HCT116 (cell line): ENCODE data around the gene TUBB1. TPM values are rescaled to one million over a fixed set of nuclear protein-coding genes. Genes with fewer than 3 reads are reported as not detected.

ENCODE experiments used
- ATAC-seq: fragments of 200-7000 bp; cut with Tn5 transposase; 2 replicates; pipeline ENCODE4 v1.9.1; 2020; ENCODE audit warnings: mild to moderate bottlenecking, moderate library complexity
- BruUV-seq: library from RNA; stranded (reverse); fragments of 400-500 nt; replicated peaks from 2 replicates; lab custom pipeline; 2021; lab: Mats Ljungman, UMichigan
- CTCF ChIA-PET: fragments of 300-600 bp; sonication (Branson Sonifier 250); formaldehyde crosslinking; loops from one replicate; lab custom pipeline; 2021; ENCODE audit warnings: antibody characterized with exemption; lab: Charles Lee
- POLR2A ChIA-PET: fragments of 300-600, 350-600 bp; sonication (Branson Sonifier 250); formaldehyde crosslinking; loops from one replicate; lab custom pipeline; 2021; ENCODE audit warnings: antibody characterized with exemption; lab: Charles Lee
- RAD21 ChIA-PET, 2 experiments: fragments of 300-600 bp; sonication (Branson Sonifier 250); formaldehyde crosslinking; loops; one replicate each; lab custom pipeline; 2023; ENCODE audit warnings: low total read pairs in 2 of 2; ENCODE audit not compliant: uncharacterized antibody in 2 of 2, unreplicated experiment in 2 of 2, low non-redundant PET in 1 of 2; lab: Charles Lee
- DNase-seq: peaks from one replicate; pipeline ENCODE4 v3.0.0-alpha.2; 2010; ENCODE audit warnings: low read depth, low spot score
- H2AFZ ChIP-seq: fragments of 200-600 bp; shearing (Covaris generic), sonication (generic); 2 replicates; pipeline ENCODE4 v1.6.1; 2017; ENCODE audit warnings: low read depth, mixed run types, mixed read lengths, antibody characterized with exemption, low read length; ENCODE audit not compliant: poor library complexity, severe bottlenecking
- H3K27ac ChIP-seq: 2 replicates; pipeline ENCODE4 v1.5.1; 2012; ENCODE audit warnings: low read depth, low read length
- H3K27me3 ChIP-seq: fragments of 200-600 bp; sonication (generic); 2 replicates; pipeline ENCODE4 v1.6.1; 2016; ENCODE audit warnings: mixed run types, low read length, mixed read lengths; ENCODE audit not compliant: insufficient read depth
- H3K36me3 ChIP-seq, 2 experiments: fragments of 200-500 bp in 1 of 2; fragments of 200-600 bp in 1 of 2; sonication (Bioruptor generic) in 1 of 2; sonication (generic) in 1 of 2; 2 replicates each; pipeline versions ENCODE4 v1.5.1 to v1.6.1; 2014 to 2016; ENCODE audit warnings: low read length in 2 of 2, inconsistent platforms in 1 of 2, mixed read lengths in 1 of 2, mixed run types in 1 of 2; ENCODE audit not compliant: insufficient read depth in 2 of 2, control insufficient read depth in 1 of 2
- H3K4me1 ChIP-seq, 2 experiments: fragments of 200-600 bp in 1 of 2; sonication (generic) in 1 of 2; 2 replicates each; pipeline versions ENCODE4 v1.5.1 to v1.6.1; 2012 to 2017; ENCODE audit warnings: low read length in 2 of 2, inconsistent platforms in 1 of 2, mild to moderate bottlenecking in 1 of 2, mixed read lengths in 1 of 2, mixed run types in 1 of 2, moderate library complexity in 1 of 2; ENCODE audit not compliant: insufficient read depth in 2 of 2, control insufficient read depth in 1 of 2
- H3K4me2 ChIP-seq: fragments of 200-600 bp; sonication (generic); 2 replicates; pipeline ENCODE4 v1.6.1; 2017; ENCODE audit warnings: mixed run types, low read length, mixed read lengths
- H3K4me3 ChIP-seq, 2 experiments: fragments of 200-600 bp in 1 of 2; sonication (generic) in 1 of 2; replicated peaks in 1 of 2; 2 replicates each; pipeline ENCODE4 v1.5.1; 2011 to 2016; ENCODE audit warnings: low read length in 2 of 2, control low read depth in 1 of 2, low read depth in 1 of 2, mild to moderate bottlenecking in 1 of 2, mixed read lengths in 1 of 2, mixed run types in 1 of 2
- H3K79me2 ChIP-seq: fragments of 200-600 bp; sonication (generic); 2 replicates; pipeline ENCODE4 v1.6.1; 2017; ENCODE audit warnings: mild to moderate bottlenecking, mixed run types, low read length, moderate library complexity, mixed read lengths; ENCODE audit not compliant: insufficient read depth
- H3K9ac ChIP-seq: fragments of 200-600 bp; sonication (generic); 2 replicates; pipeline ENCODE4 v1.6.1; 2016; ENCODE audit warnings: low read length, mixed read lengths
- H3K9me2 ChIP-seq: fragments of 200-600 bp; sonication (generic), shearing (Covaris generic); 2 replicates; pipeline ENCODE4 v1.6.1; 2017; ENCODE audit warnings: mixed run types, mild to moderate bottlenecking, moderate library complexity; ENCODE audit not compliant: insufficient read depth
- H3K9me3 ChIP-seq, 2 experiments: fragments of 200-500 bp in 1 of 2; fragments of 200-600 bp in 1 of 2; sonication (Bioruptor generic) in 1 of 2; sonication (generic) in 1 of 2; 2 replicates each; pipeline ENCODE4 v1.6.1; 2014 to 2017; ENCODE audit warnings: low read length in 2 of 2, mixed read lengths in 2 of 2, inconsistent platforms in 1 of 2, low read depth in 1 of 2, mild to moderate bottlenecking in 1 of 2, mixed run types in 1 of 2, moderate library complexity in 1 of 2; ENCODE audit not compliant: control insufficient read depth in 1 of 2, insufficient read depth in 1 of 2
- H4K20me1 ChIP-seq: fragments of 200-600 bp; sonication (generic), shearing (Covaris generic); 2 replicates; pipeline ENCODE4 v1.6.1; 2017; ENCODE audit warnings: mixed run types, mild to moderate bottlenecking, moderate library complexity; ENCODE audit not compliant: insufficient read depth
- CBX3 ChIP-seq: IDR thresholded peaks from 2 replicates; pipeline ENCODE4 v1.6.1; 2012; ENCODE audit warnings: low read depth
- CTCF ChIP-seq, 3 experiments: fragments of 200-600 bp in 1 of 3; sonication (generic) in 1 of 3; IDR thresholded peaks in 2 of 3; conservative IDR thresholded peaks in 1 of 3; 2 replicates each; pipeline ENCODE4 v1.5.1; 2012 to 2017; ENCODE audit warnings: low read depth in 2 of 3, low read length in 2 of 3, antibody characterized with exemption in 1 of 3, borderline replicate concordance in 1 of 3, control low read depth in 1 of 3, mild to moderate bottlenecking in 1 of 3, mixed read lengths in 1 of 3, mixed run types in 1 of 3, moderate library complexity in 1 of 3; ENCODE audit not compliant: insufficient read depth in 1 of 3
- ELF1 ChIP-seq: IDR thresholded peaks from 2 replicates; pipeline ENCODE4 v1.6.1; 2012; ENCODE audit warnings: low read depth, borderline replicate concordance
- EZH2 ChIP-seq: fragments of 200-600 bp; sonication (generic); IDR thresholded peaks from 2 replicates; pipeline ENCODE4 v1.6.1; 2017; ENCODE audit warnings: antibody characterized with exemption, mixed run types
- EZH2phosphoT487 ChIP-seq: fragments of 200-600 bp; IDR thresholded peaks from 2 replicates; pipeline ENCODE4 v1.6.1; 2018; ENCODE audit warnings: antibody characterized with exemption, borderline replicate concordance
- FOSL1 ChIP-seq: IDR thresholded peaks from 2 replicates; pipeline ENCODE4 v1.6.1; 2012; ENCODE audit warnings: low read depth
- JUND ChIP-seq: IDR thresholded peaks from 2 replicates; pipeline ENCODE4 v1.6.1; 2012
- MAX ChIP-seq: IDR thresholded peaks from 2 replicates; pipeline ENCODE4 v1.6.1; 2012
- POLR2A ChIP-seq: IDR thresholded peaks from 2 replicates; pipeline ENCODE4 v1.7.0; 2011; ENCODE audit warnings: borderline replicate concordance; ENCODE audit not compliant: insufficient read depth, insufficient read length; ENCODE audit errors: extremely low read depth
- POLR2AphosphoS5 ChIP-seq: IDR thresholded peaks from 2 replicates; pipeline ENCODE4 v1.6.1; 2011; ENCODE audit warnings: mild to moderate bottlenecking, low read depth, low read length, moderate library complexity
- RAD21 ChIP-seq: IDR thresholded peaks from 2 replicates; pipeline ENCODE4 v1.6.1; 2012; ENCODE audit warnings: low read depth, mild to moderate bottlenecking
- REST ChIP-seq: IDR thresholded peaks from 2 replicates; pipeline ENCODE4 v1.6.1; 2012; ENCODE audit warnings: low read depth
- SIN3A ChIP-seq: IDR thresholded peaks from 2 replicates; pipeline ENCODE4 v1.6.1; 2012; ENCODE audit warnings: low read depth
- SP1 ChIP-seq: IDR thresholded peaks from 2 replicates; pipeline ENCODE4 v1.6.1; 2012; ENCODE audit warnings: low read depth
- SRF ChIP-seq: IDR thresholded peaks from 2 replicates; pipeline ENCODE4 v1.6.1; 2012; ENCODE audit warnings: low read depth
- TCF7L2 ChIP-seq: IDR thresholded peaks from 2 replicates; pipeline ENCODE4 v1.7.0; 2011; ENCODE audit warnings: borderline replicate concordance, inconsistent platforms; ENCODE audit not compliant: insufficient read depth, insufficient read length; ENCODE audit errors: extremely low read depth
- YY1 ChIP-seq: IDR thresholded peaks from 2 replicates; pipeline ENCODE4 v1.6.1; 2011; ENCODE audit warnings: low read length, low read depth, moderate library complexity, mild to moderate bottlenecking; ENCODE audit not compliant: insufficient replicate concordance; ENCODE audit errors: extremely low read depth
- ZBTB33 ChIP-seq: IDR thresholded peaks from 2 replicates; pipeline ENCODE4 v1.6.1; 2011; ENCODE audit warnings: mild to moderate bottlenecking, low read length, moderate library complexity; ENCODE audit not compliant: insufficient replicate concordance; ENCODE audit errors: extremely low read depth
- ZFX ChIP-seq: fragments of 450-650 bp; IDR thresholded peaks from 2 replicates; pipeline ENCODE4 v1.6.1; 2017
- ZNF274 ChIP-seq: fragments of 200-500 bp; sonication (Bioruptor generic); IDR thresholded peaks from 2 replicates; pipeline ENCODE4 v1.6.1; 2014; ENCODE audit warnings: mild to moderate bottlenecking, low read depth, low read length, inconsistent platforms
- intact Hi-C: fragments of 100-400 bp; cut with micrococcal nuclease; formaldehyde crosslinking; loops from 2 replicates; pipeline ENCODE4 v1.10.0; 2022
- total RNA-seq: library from RNA; stranded (reverse); gene quantifications from one replicate; pipeline ENCODE4 v1.2.1, GENCODE V29; 2021; ENCODE audit not compliant: unreplicated experiment

TUBB1 gene
- total RNA-seq, 1 experiment from 2014 or later = not detected

- no peak overlapping the region for H3K9ac ChIP-seq
- peaks cover 6 to 11% of the 10 kb centered on the region in 2 experiments for H3K4me1 ChIP-seq
- no peak for ATAC-seq
- H2AFZ ChIP-seq = no peak overlapping the region
- peaks cover 8% of the 10 kb centered on the region for H3K79me2 ChIP-seq
- no peak overlapping the region for H3K4me3 ChIP-seq
- H3K4me2 ChIP-seq = no peak overlapping the region
- RAD21 ChIA-PET = no interaction called here
- DNase-seq = no peak
- intact Hi-C loops = no loop called here
- H3K27me3 ChIP-seq = peaks cover 12% of the 10 kb centered on the region; the same call in 1 of the 2 replicates
- no peaks in the 10 kb centered on the region for H3K9me2 ChIP-seq
- BruUV-seq = no TSS peak
- no peak overlapping the region for H3K27ac ChIP-seq
- POLR2A ChIA-PET = no interaction called here
- H3K36me3 ChIP-seq = no peaks in the 10 kb centered on the region
- CTCF ChIA-PET = no interaction called here
- TF ChIP-seq SRF = no peak
- no peak for TF ChIP-seq EZH2phosphoT487
- TF ChIP-seq RAD21 = no peak
- TF ChIP-seq SIN3A = no peak
- no peak for TF ChIP-seq ZFX
- no peak for TF ChIP-seq CTCF (IDR thresholded peaks at IDR 0.05 in 2 of 3, conservative IDR thresholded peaks at IDR 0.05 in 1 of 3; ENCODE audit: borderline replicate concordance in 1 of 3, insufficient read depth in 1 of 3, low read depth in 2 of 3, low read length in 2 of 3)
- no peak for TF ChIP-seq EZH2
- no peak for TF ChIP-seq FOSL1
- TF ChIP-seq YY1 = no peak
- TF ChIP-seq ZNF274 = no peak
- TF ChIP-seq JUND = no peak
- TF ChIP-seq POLR2A = no peak
- TF ChIP-seq ZBTB33 = no peak
- no peak for TF ChIP-seq MAX
- no peak for TF ChIP-seq TCF7L2
- no peak for TF ChIP-seq ELF1
- TF ChIP-seq REST = no peak
- no peak for TF ChIP-seq POLR2AphosphoS5
- no peak for TF ChIP-seq SP1
- TF ChIP-seq CBX3 = no peak
- TF ChIP-seq, all 23 proteins: peak for 0
- H3K9me3 ChIP-seq = no peaks in the 10 kb centered on the region
- no peaks in the 10 kb centered on the region for H4K20me1 ChIP-seq
Observed at GRCh38 chr20:59046862-59047261, 27.6 kb downstream of the TUBB1 start.
